ENCODE measurements around the gene NIFK. TPM values are rescaled to one million over a fixed set of nuclear protein-coding genes. Genes with fewer than 3 reads are reported as not detected.
"Not testable (repeated sequence)": the region's sequence is repeated elsewhere in the genome, so short reads cannot be mapped to it uniquely, and the experiment has no call there.

The NIFK gene
- total RNA-seq, 1 donor from 2014 or later: 66.6 TPM

- FAIRE-seq: no peak
- H3K36me3 ChIP-seq (ENCODE audit: control insufficient read depth, insufficient read depth, low read length): no peaks in the 10 kb centered on the region
- no peak overlapping the region for H3K4me3 ChIP-seq (ENCODE audit: low read depth, low read length)
- DNase-seq (ENCODE audit: low read depth): no peak
- TF ChIP-seq CTCF (IDR thresholded peaks at IDR 0.05; ENCODE audit: insufficient read depth, low read length, severe bottlenecking): no peak
- no peaks in the 10 kb centered on the region for H3K27me3 ChIP-seq (ENCODE audit: control insufficient read depth, insufficient read depth, low read length)
Observed at GRCh38 chr2:121741450-121741849, 4.8 kb upstream of the NIFK start.

- H3K27me3 ChIP-seq (ENCODE audit: control insufficient read depth, insufficient read depth, low read length): no peaks in the 10 kb centered on the region
- no peak overlapping the region for H3K4me3 ChIP-seq (ENCODE audit: low read depth, low read length)
- TF ChIP-seq CTCF (IDR thresholded peaks at IDR 0.05; ENCODE audit: insufficient read depth, low read length, severe bottlenecking): no peak
- H3K36me3 ChIP-seq (ENCODE audit: control insufficient read depth, insufficient read depth, low read length): no peaks in the 10 kb centered on the region
- FAIRE-seq: no peak
- no peak for DNase-seq (ENCODE audit: low read depth)
Observed at GRCh38 chr2:121740973-121741372, 4.3 kb upstream of the NIFK start.

DNA sequence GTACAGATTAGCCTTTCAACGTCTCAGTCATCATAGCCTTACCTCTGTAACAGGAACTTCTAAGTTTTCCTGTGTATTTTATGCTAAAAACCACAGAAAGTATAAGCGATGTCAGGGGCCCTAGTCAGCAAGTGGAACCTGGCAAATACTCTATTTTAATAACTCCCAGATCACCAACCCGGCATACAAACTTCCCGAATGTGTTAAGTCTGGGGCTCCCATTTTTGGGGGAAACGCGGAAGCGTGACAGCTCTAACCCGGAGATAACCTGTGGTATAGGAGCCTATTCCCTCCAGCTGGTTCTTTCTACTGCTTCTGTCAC lies 574 bp downstream of the NIFK start:
- TF ChIP-seq CTCF (IDR thresholded peaks at IDR 0.05; ENCODE audit: insufficient read depth, low read length, severe bottlenecking): no peak
- Histone ChIP-seq H3K27me3 (ENCODE audit: control insufficient read depth, insufficient read depth, low read length) (no peaks in the 10 kb centered on the region), H3K4me3 (ENCODE audit: low read depth, low read length) (peak overlapping the region; percentile 98), H3K36me3 (ENCODE audit: control insufficient read depth, insufficient read depth, low read length) (peaks cover 8% of the 10 kb centered on the region)
- FAIRE-seq: no peak
- no peak for DNase-seq (ENCODE audit: low read depth)

- TF ChIP-seq CTCF (IDR thresholded peaks at IDR 0.05; ENCODE audit: insufficient read depth, low read length, severe bottlenecking): peak; percentile 18
- Histone ChIP-seq H3K4me3 (ENCODE audit: low read depth, low read length) (peak overlapping the region; percentile 98), H3K36me3 (ENCODE audit: control insufficient read depth, insufficient read depth, low read length) (peaks cover 10% of the 10 kb centered on the region), H3K27me3 (ENCODE audit: control insufficient read depth, insufficient read depth, low read length) (no peaks in the 10 kb centered on the region)
- FAIRE-seq (no peak), DNase-seq (ENCODE audit: low read depth) (peak; percentile 46)
Observed at GRCh38 chr2:121735518-121736074, 1.1 kb downstream of the NIFK start.

- FAIRE-seq; H3K4me3 ChIP-seq (ENCODE audit: low read depth, low read length); DNase-seq (ENCODE audit: low read depth); H3K27me3 ChIP-seq (ENCODE audit: control insufficient read depth, insufficient read depth, low read length): not testable (repeated sequence)
- H3K36me3 ChIP-seq (ENCODE audit: control insufficient read depth, insufficient read depth, low read length): peaks cover 14% of the 10 kb centered on the region
Observed at GRCh38 chr2:121734544-121734943, 2.1 kb downstream of the NIFK start.

- DNase-seq (ENCODE audit: low read depth) (no peak), FAIRE-seq (no peak)
- no peaks in the 10 kb centered on the region for H3K27me3 ChIP-seq (ENCODE audit: control insufficient read depth, insufficient read depth, low read length)
- peaks cover 24% of the 10 kb centered on the region for H3K36me3 ChIP-seq (ENCODE audit: control insufficient read depth, insufficient read depth, low read length)
- H3K4me3 ChIP-seq (ENCODE audit: low read depth, low read length): no peak overlapping the region
- no peak for TF ChIP-seq CTCF (IDR thresholded peaks at IDR 0.05; ENCODE audit: insufficient read depth, low read length, severe bottlenecking)
Observed at GRCh38 chr2:121731366-121731765, 5.3 kb downstream of the NIFK start.

Data from bronchial epithelial cell (primary cell).